Ureter (tissue), 1 donor: Measurements from ENCODE around the gene NFILZ. TPM values are rescaled to one million over a fixed set of nuclear protein-coding genes. Genes with fewer than 3 reads are reported as not detected.

ENCODE experiments used
- DNase-seq: peaks from one replicate; pipeline ENCODE4 v3.0.0-alpha.2; 2020; ENCODE audit warnings: low spot score
- total RNA-seq: library from RNA; stranded (reverse); gene quantifications from one replicate; pipeline ENCODE4 v1.2.4, GENCODE V29; 2023
- donor health status: DM: yes; HTN: yes; CAD: no.

The NFILZ gene
- total RNA-seq: not detected

GRCh38 chr19:8629996-8630683 is at the start of gene NFILZ:
TSS of gene NFILZ (plus strand) at chr19:8630633. CDS start at chr19:8676766, 46,133 bp downstream.
- no peak for DNase-seq

DNA sequence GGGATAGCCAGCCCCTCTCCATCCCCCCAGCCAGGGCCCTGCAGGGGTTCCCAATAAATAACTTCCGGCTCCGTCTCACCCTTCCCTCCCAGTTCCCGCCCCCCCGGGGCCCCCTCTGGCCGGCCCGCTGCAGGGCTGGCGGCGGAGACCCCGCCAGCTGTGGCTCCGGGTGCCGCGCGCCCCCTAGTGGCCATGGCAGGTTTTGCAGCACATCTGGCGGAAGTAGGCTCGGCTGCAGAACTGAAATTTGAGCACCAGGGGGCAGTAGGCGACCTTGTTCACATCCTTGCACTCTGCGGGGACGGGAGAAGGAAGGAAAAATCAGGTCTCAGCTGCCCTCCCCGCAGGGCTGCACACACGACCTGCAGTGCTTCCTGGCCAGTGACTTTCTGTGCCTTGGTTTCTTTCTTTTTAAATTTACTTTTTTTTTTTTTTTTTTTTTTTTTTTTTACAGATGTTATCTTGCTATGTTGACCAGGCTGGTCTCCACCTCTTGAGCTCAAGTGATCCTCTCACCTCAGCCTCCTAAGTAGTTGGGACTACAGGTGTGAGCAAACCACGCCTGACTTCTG is 49.6 kb upstream of the NFILZ start:
- DNase-seq: peak; percentile 80

- no peak for DNase-seq
These were observed 45.2 kb upstream of the NFILZ start for GRCh38 chr19:8584965-8585893.

GRCh38 chr19:8585894-8586750 is 44.3 kb upstream of the NFILZ start:
- DNase-seq: no peak

DNA sequence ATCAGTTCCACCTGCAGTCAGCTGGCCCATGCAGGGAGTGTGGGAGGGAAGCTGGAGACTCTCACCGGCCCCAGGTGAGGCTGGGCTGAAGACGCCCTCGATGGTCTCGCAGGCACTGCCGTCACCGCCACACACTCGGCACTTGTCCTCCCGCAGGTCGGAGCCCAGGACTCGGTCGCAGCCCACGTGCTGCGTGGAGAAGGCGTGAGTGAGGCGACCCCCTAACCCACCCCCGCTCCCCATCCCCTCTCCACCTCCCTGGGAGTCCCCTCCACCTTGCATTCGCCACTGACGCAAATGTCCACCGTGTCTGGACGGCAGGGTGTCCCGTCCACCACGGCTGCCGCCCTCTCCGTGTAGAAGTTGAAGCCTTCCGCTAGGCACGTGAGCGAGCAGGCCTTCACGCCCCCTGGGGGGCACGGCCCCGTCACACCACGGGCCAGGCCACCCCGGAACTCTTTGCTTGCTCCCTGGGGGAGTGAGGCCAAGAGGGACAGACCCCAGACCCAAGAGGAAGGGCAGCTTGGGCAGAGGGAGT is 41.2 kb upstream of the NFILZ start:
- DNase-seq: no peak

GRCh38 chr19:8592231-8593009 is 38.0 kb upstream of the NFILZ start:
- peak; percentile 96 for DNase-seq

DNA sequence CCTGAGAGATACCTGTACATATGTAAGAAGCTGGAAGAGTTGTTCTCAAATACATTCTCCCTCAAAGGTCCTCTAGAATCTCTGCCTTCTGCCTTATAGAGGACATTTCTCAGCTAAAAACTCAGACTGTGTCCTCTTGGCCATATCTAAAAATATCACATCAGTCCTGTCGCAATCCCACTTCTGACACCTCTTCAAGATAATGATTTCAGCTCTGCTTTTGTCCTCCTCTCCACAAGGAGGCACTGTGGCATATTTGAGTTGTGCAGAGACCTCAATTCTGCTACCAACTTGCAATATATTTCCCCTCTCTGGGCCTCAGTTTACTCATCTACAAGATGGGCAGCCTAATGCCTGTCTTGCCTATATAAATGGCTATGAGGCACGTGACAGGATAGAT is 36.5 kb upstream of the NFILZ start:
- no peak for DNase-seq

- DNase-seq: no peak
These were observed 34.8 kb upstream of the NFILZ start for GRCh38 chr19:8595651-8596050.

- no peak for DNase-seq
These were observed 34.3 kb upstream of the NFILZ start for GRCh38 chr19:8596168-8596567.

GRCh38 chr19:8600064-8600463 is 30.4 kb upstream of the NFILZ start:
- DNase-seq: no peak

- no peak for DNase-seq
These were observed 29.6 kb upstream of the NFILZ start for GRCh38 chr19:8600816-8601215.

DNA sequence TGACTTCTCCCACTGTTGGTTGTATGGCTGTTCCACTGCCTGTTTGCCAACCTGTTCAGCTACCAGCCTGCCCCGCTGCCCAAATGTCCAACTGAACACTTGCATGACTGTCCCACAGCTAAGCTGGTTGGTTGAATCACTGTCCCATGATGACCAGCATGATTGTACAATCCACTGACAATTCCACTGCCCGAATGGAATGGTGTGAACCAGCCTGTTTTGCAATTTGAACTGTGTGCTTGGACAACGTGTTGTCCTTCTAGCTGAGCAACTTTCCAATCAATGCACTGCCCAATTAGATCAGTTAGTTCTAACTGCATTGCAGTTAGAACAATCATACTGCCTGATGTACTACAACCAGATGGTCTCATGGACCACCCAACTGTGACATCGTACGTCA is 28.6 kb upstream of the NFILZ start:
- no peak for DNase-seq

DNA sequence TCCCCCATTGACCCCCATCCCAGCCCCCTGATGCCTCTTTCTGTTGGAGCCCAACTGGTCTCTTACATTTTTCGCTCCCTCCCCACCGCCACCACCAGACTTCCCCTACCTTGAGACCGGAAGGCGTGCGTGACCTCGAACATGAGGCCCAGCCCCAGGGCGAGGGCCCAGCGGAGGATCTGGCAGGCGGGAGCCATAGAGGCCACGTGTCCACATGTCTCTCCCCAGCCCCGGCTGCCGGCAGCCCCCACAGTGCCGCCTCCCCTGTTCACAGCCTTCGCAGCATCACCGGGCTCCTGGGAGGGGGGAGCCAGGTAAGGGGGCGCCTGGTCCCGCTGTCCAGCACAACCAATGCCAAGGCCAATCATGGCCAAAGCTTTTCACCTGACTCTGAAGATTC is 24.9 kb upstream of the NFILZ start:
- DNase-seq: no peak

- DNase-seq: no peak
These were observed 23.0 kb upstream of the NFILZ start for GRCh38 chr19:8607386-8607785.

DNA sequence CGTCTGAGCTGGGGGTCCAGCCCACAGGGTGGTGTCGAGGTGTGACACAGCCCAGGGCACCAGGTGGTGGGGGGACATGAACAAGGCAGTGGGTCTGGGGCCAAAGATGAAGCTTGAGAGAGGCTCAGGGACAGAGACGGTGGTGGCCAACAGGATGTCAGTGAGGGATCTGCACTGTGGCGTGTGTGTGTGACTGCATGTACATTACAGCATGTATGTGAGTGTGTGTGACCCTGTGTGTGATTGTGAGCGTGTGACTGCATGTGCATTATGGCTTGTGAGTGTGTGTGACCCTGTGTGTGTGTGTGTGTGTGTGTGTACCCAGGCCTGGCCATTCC is 21.5 kb upstream of the NFILZ start:
- no peak for DNase-seq

- DNase-seq: no peak
These were observed 21.0 kb upstream of the NFILZ start for GRCh38 chr19:8609279-8610040.

- no peak for DNase-seq
These were observed 20.1 kb upstream of the NFILZ start, which contains the start of gene ADAMTS10 for GRCh38 chr19:8610041-8610935. TSS of gene ADAMTS10 (minus strand) at chr19:8610715. CDS start at chr19:8605710, 5,005 bp downstream.

GRCh38 chr19:8610936-8611300 is 19.5 kb upstream of the NFILZ start:
- DNase-seq: no peak

GRCh38 chr19:8611391-8611876 is 19.0 kb upstream of the NFILZ start:
- DNase-seq: no peak
